Activated CD4-positive, alpha-beta T cell treated with anti-CD3 and anti-CD28 coated beads, Interleukin-2, amount 50 U/mL, for 4 hours (primary cell): ENCODE measurements around the gene TBL2.
"Not testable (repeated sequence)": the region's sequence is repeated elsewhere in the genome, so short reads cannot be mapped to it uniquely, and the experiment has no call there.

Experiments
- DNase-seq, 2 experiments: peaks; one replicate each; pipeline ENCODE4 v3.0.0-alpha.2; 2020

Gene TBL2

DNA sequence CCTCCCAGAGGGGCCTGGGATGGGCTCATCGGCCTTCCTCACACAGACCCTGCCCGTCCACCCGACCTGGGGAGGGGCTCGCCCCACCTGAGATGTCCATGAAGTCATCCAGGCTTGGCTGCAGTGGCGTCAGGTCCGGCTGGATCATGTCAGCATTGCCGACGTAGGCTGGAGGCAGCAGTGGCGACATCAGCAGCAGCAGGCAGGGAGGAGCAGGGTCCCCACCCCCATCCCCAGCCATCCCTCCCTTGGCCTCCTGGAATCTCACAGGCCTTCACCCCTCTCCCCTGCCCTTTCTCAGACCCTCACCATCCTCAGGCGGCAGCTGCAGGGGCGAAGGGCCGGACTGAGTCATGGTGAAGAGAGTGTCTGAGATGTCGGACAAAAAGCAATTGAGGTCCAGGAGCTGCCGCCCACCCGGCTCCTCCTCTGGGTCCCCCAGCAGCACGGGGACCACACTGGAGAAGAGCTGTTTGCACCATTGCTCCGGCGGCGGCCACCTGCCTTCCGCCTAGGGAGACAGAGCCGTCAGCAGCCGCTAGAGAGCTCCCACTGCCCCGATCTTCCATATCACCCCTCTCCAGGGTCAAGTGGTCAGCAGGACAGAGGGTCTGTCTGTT lies 27.3 kb upstream of the TBL2 start:
- no peak for DNase-seq

DNA sequence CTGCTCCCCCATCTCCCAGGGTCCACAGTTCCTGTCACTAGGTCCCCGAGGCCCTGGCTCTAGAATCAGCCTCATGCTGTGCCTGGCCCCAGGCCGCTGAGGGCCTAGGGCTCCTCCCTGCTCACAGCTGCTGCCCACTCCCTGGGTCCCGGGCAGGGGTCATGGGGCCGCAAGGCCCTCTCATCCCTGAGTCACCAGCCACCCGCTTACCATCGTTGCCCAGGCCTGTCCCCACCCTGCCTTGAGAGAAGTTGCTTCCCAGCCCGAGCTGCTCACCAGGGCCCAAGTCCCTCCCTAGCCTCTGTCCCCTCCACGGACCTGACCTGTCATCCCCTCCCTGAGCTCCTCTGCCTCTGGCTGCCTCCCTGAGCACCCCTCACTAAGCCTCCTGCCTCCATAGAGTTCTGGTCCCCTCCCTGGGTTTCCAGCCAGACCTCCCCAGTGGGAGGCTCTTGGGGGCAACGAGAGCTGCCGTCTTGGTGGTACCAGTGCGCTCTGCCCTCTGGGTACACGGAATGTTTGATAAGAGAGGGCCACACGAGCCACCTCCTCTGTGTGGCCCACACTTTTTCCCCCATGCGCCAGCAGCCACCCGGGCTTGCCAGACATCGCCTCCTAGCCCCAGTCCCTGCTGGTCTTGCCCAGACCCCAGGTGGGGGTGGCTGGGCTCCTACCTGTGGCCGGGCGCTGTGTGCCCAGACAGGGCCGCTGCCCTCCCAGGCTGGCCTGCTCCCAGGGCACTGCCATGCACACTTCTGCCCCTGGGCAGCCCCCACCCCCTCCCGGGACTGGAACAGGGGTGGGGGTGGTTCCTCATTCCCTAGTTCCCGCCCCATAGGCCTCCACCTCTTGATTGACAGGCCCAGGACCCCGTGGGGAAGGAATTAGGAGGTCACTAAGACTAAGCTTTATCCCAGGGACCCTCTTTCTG lies 24.6 kb upstream of the TBL2 start:
- no peak for DNase-seq

DNA sequence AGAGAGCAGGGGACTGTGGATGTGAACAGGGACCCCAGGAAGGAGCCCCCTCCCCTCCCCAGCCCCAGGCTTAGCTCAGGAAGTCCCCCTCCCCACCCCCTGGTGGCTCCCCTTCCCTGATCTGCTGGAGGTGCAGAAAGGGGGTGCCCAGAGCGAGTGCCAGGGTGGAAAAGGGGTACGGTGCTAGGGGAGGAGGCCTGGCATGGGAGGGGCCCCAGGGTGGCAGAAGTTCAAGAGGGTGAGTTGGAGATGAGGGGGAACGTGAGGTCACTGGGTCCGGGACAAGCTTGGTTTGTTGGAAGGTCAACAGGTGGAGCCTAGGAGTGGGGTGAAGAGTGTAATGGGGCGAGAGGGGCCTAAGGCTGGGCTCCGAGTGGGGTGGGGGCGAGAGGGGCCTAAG lies 21.5 kb upstream of the TBL2 start:
- no peak for DNase-seq

DNA sequence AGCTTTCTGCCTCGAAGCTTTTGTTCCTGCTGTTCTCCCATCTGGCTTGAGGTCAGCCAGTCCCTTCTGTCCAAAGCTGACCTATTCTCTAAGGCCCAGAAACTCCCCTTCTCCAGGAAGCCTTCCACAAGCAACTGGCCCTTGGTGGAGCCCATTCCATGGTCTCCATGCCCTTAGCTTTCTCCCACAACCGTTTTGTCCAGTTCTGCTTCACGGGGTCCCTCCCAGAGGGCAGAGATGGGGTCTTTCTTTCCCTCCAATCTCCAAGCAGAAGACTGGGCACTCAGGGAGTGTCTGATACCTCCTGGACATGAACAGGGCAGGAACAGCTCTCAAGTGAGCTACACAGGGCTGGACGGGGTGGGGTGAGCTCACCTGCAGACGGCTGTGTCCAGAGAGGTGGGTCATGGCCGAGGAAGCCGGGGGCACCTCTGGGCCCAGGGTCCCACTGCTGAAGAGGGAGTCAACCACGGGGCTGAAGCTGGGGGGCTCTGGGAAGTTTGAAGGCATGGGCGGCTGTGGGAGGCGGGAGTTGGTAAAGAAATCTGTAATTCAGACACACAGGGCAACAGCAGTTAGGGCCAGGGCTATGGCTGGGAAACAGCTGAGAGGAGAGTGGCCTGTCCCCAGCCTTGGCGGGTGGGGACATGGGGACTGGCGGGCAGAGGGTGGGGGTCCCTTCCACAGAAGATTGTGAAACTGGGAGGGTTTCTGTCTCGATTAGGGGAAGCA lies 20.9 kb upstream of the TBL2 start:
- no peak for DNase-seq

DNA sequence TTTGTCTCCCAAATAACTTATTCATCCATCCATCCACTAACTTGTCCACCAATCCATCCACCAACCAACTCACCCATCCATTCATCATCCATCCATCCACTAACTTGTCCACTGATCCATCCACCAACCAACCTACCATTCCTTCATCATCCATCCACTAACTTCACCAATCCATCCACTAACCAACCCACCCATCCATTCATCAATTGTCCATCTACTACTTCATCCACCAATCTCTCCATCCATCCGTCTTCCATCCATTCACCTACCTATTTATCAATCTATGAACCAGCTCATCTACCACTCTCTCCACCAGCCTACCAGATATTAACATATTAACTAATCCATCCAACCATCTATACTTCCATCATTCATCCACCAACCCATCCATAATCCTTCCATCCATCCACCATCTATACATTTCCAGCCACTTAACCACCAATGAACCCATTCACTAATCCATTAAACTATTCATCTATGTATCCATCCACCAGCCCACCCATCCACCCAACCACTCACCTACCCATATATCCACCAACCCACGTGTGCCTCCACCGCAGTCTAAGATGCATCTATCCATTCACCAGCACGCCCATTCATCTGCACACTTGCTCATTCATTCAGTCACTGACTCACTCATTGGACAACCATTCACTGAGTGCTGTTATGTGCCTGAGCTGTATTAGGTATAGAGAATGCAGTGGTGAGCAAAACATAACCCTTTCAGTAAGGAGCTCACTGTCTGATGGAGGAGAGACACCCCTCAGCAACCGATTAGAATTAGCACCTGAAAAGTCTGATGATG lies 19.8 kb upstream of the TBL2 start:
- no peak for DNase-seq

DNA sequence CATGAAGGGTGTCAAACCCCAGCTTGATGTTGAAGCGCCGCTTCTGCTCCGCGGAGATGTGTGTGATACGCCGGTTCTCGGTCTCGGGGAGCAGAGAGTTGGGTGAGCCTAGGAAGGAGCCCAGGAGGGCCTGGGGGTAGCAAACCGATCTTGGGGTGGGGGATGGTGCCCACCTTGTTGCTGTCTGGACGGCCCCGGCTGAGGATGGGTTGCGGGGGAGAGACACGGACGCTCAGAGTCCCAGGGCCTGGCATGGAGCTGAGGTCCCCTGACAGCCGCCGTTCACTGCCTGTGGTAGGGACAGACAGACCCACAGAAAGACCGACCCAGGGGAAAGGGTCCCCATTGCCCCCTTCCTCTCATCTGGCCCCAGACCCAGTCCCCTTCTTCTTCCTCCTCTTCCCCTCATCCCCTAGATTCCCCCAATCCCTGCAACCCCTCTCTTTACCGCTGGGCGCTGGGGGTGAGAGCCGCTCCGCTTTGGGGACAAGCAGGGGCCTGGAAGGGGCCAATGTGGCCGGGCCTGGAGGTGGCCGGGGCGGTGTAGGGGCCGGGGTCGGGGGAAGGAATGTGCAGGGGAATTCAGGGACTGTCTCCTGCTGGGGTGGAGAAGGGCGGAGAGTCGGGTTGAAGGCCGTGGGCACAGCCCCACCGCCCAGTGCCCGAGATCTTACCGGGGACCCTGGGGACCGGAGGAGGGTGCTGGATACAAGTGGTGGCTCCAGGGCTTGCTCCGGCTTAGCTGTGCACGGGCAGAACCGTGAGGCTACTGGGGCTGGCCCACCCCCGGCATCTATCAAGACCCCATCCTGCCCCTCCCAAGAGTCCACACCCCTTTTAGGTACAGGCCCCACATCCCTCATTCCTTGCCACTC lies 18.0 kb upstream of the TBL2 start:
- DNase-seq: no peak

DNA sequence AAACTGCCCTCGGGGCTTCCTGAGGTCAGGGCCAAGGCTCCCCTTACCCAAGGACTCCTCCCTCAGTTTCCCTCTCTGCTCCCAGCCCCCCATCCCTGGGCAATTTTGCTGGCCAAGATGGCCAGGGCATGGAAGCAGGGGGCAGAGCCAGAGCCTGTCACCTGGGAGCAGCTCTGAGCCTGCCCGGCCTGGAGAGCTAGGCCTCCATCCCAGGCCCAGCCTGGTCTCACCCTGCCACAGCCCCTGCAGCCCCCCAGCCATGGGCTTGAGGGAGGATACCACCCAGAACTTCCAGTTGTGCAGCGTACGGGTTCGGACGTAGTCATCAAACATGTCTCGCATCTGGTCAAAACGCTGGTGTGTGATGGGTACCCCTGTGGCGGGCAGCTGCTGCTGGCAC lies 17.0 kb upstream of the TBL2 start:
- DNase-seq: no peak

DNA sequence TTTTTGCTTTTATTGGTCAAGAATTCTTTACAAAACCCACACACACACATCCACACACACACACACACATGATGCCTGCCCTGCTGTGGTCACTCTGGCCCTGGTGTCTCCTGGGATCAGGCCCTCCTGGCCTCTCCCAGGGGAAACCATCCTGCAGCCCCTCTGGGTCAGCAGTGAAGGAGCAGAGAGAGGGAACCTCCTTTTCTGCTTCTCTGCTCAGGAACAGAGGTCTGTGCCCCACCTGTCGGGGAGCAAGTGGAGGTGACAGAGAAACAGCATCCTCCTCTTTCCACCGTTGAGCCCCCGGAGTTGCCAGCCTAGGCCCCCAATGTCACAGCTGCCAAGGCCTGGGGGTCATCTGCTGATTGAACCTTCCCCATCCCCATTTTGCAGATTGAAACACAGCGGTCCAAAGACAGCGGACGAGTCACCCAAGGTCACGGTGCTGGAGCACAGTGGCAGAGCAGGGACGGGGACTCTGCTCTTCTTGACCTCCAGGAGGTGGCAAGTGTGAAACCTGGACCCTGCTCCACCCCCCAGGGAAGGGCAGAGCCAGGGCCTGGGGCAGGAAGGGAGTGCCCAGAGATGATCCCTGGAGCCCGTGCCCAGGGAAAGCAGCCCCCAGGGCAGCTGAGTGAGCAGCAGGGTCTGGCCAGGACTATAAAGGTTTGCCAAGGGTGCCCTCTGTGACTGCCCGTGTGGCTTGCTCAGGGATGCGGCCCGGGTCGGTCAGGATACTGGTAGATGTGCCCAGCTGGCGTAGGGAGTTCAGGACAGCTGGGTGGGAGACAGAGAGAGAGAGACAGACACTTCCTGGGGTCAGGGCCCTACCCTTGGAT lies 15.0 kb upstream of the TBL2 start:
- no peak for DNase-seq

DNA sequence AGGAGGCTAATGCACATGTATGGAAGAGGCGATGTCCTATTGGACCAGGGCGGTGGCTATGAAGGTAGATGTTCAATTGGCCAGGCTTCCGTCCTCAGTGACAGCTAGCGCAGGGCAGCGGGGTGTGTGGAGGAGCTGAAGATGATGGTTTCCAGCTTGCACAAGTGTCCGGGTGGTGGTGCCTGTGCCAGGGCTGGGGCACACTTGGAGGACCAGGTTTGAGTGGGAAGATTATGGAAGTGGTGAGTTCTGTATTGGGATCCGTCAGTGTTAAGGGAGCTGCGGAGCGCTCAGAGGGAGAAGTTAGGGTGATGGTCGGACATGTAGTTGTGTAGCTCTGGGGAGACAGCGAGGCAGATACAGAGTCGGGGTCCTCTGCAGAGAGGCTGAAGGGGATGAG lies 8.5 kb upstream of the TBL2 start:
- DNase-seq: no peak

DNA sequence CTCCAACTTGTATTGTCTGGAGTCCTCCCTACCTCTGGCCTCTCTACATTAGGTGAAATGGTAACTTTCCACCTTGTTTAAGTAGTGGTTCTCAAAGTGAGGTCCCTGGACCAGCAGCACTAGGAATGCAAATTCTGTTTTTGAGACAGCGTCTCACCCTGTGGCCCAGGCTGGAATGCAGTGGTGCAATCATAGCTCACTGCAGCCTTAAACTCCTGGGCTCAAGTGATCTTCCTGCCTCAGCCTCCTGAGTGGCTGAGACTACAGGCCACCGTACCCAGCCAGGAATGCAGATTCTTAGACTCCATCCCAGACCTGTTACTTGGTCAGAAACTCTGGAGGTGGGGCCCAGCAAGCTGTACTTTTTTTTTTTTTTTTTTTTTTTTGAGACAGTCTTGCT lies 6.8 kb upstream of the TBL2 start:
- no peak for DNase-seq

DNA sequence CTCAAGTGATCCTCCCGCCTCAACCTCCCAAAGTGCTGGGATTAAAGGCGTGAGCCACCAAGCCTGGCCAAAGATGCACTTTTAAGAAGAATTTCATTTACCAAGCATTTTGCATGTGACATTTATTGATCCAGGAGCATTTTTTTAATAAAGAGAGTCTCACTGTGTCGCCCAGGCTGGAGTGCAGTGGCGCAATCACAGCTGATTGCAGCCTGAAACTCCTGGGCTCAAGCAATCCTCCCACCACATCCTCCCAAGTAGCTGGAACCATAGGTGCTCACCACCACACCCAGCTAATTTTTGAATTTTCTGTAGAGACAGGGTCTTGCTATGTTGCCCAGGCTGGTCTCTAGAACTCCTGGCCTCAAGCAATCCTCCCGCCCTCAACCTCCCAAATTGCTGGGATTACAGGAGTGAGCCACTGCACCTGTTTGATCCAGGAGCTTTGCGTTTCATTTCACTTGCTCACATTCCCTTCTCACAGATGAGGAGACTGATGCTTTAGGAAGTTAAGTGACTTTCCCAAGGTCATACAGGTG lies 4.4 kb upstream of the TBL2 start:
- no peak for DNase-seq

DNA sequence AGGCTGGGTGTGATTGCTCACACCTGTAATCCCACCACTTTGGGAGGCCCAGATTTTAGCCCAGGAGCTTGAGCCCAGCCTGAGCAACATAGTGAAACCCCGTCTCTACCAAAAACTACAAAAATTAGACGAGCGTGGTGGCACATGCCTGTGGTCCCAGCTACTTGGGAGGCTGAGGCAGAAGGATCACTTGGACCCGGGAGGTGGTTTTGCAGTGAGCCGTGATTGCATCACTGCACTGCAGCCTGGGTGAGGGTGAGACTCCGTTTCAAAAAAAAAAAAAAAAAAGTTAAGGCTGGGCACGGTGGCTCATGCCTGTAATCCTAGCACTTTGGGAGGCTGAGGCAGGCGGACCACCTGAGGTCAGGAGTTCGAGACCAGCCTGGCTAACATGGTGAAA lies 2.6 kb upstream of the TBL2 start:
- DNase-seq: not testable (repeated sequence)

DNA sequence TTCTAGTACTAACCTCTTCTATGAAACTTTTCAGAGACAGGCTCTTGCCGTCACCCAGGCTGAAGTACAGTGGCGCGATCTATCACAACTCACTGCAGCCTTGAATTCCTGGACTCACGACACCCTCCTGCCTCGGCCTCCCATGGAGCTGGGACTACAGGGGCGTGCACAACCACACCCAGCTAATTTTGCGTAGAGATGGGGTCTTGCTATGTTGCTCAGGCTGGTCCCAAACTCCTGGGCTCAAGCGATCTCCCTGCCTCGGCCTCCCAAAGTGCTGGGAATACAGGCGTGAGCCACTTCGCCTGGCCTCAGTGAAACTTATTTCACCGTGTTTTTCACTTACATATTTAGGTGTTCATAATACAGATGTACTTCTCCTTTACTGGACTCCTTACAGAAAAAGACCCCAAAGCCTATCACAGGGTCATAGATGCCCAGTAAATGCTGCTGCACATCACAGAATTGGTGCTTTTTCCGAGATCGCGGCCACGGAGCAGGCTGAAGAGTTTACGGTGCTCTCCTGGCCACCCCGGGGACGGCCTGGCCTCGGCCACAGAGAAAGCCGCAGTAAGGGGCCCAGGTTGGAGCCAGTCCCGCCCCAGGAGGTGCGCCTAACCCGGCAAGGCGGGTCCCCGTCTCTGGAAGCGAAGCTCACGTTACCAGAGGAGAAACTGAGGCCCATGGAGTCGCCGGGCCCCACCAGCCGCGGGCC lies 595 bp downstream of the TBL2 start:
- no peak for DNase-seq

DNA sequence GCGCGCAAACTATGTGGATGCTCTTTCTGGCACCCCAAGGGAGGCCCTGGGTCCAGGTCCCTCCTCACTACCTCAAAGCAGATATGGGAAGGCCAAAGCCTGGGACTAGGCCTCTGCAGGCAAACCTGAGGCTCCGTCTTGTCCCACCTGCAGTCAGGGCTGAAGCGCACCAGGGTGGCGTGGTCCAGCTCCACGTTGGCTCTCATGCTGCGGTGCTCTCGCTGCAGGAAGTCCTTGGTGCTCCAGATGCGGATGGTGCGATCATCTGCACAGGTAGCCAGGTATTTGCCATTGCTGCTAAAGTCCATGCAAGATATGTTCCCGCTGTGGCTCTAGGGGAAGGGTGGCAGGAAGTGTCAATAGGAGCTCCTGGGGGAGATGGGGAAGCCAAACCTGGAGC lies 4.6 kb downstream of the TBL2 start:
- no peak for DNase-seq

DNA sequence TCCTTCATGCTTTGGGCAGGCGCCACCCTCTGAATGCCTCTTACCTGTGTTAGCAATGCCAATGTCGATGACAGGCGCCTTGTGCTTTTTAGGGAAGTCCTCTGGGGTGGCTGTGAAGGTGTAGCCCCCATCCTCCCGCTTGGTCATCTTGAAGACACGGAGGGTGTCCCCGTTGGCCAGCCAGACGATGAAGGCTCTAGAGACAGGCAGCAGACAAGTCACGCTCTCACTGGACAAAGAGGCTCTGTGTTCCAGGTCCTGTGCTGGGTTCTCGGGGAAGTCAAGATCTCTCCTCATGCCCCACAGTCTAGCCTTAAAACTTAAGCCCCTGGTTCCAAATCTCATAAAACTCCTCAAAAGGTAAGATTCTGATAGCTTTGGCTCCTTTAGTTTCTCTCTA lies 5.1 kb downstream of the TBL2 start:
- no peak for DNase-seq

DNA sequence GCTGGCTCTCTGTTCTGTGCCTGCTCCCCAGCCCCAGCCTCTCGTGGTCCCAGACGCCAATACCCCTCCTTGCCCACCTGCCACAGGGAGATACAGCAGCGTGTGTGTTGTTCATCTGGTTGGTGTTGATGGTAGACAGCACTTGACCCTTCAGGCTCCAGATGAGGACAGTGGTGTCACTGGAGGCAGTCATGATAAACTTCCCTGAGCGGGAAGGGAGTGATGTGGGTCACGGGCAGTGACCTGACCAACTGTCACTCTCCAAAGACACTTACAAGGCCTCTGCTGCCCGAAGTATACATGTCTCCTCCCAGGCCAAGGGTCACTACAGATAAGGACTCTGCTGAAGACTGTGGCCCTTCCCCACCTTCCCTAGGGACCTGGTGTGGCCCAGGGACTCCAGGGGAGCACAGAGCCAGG lies 5.6 kb downstream of the TBL2 start:
- DNase-seq: no peak

DNA sequence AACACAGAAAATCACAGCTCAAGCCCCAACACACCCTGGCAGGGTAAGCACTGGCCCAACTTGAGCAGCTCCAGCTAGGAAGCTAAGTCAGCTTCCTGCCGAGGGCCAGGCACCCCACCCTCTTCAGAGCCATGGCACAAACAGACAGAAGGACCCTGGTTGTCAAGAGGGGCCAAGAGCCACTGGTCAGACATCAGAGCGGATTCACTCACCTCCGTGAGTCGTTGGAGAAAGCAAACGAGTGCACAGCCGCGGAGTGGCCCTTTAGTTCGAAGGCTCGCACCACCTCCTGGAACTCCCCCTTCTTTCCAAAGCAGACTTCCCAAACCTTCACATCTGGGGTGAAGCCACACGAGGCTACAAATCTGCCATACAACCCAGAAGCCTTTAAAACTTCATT lies 7.4 kb downstream of the TBL2 start:
- DNase-seq: no peak

DNA sequence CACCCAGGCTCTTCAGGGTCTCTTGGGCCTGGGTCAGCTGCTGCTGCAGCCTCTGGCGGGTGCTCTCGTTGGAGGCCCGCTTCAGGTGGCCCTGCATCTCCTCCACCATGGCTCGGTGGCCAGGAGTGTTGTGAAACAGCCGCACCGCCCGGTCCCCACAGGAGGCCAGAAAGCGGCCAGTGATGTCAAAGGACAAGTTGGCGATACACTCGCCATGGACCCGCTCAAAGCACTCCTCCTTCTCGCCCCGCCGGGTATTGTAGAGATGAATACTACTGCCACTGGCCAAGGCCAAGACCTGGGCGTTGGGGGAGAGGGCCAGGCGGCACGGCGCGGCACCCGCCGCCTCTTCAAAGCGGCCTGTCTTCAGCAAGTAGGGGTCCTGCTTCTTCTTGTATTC lies 7.9 kb downstream of the TBL2 start:
- no peak for DNase-seq

DNA sequence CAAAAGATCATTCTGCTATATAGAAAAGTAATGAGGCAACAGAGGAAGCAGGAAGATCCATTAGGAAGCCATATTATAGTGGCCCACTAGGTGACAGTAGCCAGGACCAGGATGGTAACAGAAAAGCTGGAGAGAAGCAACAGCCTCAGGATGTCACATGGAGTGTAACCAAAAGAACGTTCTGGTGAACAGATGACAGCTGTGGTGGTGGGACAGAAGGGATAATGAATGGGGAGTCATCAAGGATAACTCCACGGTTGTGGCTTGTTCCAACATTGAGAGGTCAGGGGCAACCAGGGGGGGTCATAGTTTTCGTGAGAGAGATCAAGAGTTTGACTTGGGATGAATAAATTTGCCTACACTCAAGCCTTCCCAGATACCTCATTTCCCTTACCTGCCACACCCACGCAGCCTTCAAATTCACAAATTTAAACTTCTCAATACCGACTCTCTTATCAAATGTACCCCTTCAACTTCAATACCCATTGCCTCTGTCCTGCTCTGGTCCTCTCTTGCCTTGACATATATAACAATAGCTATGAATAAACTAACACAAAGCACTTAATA lies 9.3 kb downstream of the TBL2 start:
- DNase-seq: no peak
